ENCODE measurements around the gene LRRC25.
"Not testable (repeated sequence)": the region's sequence is repeated elsewhere in the genome, so short reads cannot be mapped to it uniquely, and the experiment has no call there.

The LRRC25 gene

DNA sequence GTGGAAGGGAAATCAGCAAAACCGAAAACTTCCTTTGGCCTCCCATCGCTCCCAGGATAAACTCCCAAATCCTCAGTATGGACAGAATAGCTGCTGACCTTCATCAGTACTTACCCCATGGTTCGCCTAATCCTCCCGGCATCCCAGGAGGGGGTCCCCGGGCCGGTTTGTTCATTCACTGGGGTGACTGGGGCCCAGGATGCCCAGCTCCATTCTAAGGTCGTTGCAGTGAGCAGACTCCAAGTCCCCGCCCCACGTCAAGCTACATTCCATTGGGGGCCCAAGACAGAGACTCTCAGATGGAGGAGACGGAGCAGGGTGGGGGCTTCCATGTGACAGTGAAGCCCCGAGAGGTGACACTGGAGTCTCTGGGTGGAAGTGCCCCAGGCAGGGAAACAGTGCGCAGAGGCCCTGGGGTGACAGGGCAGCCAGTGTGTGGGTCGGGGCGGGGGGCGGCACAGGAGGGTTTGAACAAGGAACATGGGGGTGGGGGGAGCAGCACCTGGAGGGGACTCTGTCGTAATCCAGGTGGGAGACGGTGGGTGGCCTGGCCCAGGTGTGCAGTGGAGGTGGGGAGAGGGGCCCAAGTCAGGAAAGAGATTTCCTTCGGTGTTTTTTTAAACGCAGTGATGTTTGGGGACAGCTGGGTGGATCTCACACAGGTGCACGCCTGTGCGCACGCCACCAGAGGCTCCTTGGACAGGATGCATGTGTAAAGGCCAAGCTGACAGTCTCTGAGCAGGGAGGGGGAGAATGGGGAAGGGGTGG, 26.9 kb upstream of the LRRC25 start:
- no peak for DNase-seq

- no peak for DNase-seq
Observed at GRCh38 chr19:18423258-18424020, 26.0 kb upstream of the LRRC25 start.

GRCh38 chr19:18422530-18423191, 25.2 kb upstream of the LRRC25 start:
- no peak for DNase-seq

- no peak for DNase-seq
Observed at GRCh38 chr19:18421371-18421959, 24.0 kb upstream of the LRRC25 start.

DNA sequence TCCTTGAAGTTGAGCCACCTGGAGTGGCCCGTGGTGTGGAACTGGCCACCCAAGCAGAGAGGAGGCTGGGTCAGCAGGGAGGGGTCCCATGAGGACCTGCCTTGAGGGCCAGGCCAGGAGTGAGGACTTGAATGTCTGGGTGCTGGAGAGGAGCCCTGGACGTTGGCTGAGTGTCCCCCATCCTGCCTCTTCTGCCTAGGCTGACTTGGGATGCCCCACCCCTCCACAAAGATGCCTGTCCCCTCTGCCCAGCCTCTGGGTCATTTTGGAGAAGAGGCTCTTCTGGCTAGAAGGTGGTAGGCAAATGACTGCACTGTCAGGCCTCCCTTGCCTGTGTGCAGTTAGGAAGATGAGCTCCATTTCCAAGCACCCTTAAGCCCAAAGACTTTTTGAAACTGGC, 23.5 kb upstream of the LRRC25 start:
- no peak for DNase-seq

DNA sequence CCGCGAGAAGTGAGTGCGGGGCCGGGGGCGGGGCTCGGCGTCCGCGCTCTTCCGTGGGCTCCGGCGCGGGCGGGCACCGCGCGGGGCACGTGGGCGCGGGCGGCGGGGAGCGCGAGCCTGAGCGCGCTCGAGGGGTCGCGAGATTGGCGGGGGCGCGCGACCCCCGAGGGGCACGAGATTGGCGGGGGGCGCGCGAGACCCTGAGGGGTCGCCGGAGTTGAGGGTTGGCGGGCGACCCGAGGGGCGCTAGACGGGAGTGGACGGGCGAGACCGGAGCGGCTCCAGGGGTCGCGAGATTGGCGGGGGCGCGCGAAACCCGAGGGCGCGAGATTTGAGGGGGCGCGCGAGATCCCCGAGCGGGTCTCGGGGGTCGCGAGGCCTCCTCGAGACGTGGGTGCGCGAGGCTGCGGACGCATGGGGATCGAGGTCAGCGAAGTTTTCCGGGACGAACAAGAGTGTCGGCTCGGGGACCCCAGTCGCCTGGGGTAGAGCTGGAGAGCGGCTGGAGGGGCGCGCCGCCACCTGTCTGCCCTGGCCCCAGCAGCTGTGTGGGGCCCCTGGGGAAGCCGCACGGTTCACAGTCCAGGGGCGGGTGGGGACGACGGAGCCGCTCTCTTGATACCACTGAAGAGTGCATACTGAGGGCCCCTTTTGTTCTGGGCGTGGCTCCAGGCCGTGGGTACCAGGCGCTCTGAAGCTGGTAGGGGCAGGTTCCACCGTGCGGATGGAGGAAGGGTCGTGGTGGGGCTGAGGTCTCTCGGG, 22.5 kb upstream of the LRRC25 start:
- no peak for DNase-seq

GRCh38 chr19:18419195-18419698, 21.8 kb upstream of the LRRC25 start, which contains the start of gene SSBP4:
Gene SSBP4, plus strand, starts transcription at chr19:18419398. Its CDS starts 251 bp downstream, at chr19:18419649.
- peak; percentile 78 for DNase-seq

GRCh38 chr19:18418483-18419194, 21.2 kb upstream of the LRRC25 start:
- DNase-seq: no peak

DNA sequence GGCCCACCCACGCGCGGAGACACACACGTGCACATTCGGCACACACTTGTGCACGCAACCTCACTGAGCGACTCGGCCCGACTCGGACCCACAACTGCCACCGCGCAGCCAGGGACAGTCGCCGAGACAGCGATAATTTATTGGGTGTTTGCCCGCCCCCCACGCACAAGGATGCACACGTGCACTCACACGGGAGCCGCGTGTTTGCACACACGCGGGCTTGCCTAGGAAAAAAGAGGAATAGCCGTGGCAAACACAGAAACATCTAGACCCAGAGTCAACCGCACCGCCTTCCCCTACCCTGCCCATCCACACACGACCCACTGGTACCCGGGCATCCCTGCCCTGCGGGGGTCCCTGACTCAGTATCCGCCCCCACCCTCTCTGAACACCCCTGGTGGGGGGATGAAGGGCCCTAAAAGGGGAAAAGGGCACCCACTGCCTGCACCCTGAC, 20.6 kb upstream of the LRRC25 start:
- no peak for DNase-seq

DNA sequence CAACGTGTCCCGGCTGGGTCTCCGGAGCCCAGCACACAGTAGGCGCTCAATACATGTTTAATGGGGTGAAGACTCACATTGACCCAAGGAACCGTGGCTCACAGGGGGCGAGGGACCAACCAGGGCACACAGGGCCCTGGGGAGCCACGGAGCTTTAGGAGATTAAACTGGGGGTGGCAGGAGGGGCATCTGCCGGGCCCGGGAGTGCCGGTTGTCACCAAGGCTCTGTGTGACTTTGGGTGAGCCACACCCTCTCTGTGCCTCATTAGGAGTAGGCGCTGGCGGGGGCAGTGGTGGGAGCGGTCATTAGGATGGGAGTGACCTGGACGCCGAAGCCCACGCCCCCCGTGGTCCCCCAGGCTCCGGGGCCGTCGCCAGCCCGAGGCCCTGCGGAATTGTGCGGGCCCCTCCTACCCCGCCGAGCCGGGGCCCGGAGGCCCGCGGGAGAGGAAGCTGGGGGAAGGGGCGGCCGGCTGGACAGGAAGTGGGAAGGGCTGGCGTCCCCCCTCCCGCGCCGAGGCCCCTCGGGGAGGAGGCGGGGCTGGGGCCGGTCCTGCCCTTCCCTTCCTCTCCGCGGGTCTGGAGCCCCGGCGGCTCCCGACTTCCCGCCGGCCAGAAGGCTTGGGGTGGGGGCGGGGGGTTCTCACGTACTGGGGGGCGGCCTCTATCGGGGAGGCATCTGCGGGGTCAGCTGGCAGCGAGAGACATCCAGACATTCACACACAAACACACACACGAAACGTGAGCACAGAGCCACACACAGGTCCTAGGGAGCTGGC, 20.0 kb upstream of the LRRC25 start:
- peak; percentile 92 for DNase-seq

DNA sequence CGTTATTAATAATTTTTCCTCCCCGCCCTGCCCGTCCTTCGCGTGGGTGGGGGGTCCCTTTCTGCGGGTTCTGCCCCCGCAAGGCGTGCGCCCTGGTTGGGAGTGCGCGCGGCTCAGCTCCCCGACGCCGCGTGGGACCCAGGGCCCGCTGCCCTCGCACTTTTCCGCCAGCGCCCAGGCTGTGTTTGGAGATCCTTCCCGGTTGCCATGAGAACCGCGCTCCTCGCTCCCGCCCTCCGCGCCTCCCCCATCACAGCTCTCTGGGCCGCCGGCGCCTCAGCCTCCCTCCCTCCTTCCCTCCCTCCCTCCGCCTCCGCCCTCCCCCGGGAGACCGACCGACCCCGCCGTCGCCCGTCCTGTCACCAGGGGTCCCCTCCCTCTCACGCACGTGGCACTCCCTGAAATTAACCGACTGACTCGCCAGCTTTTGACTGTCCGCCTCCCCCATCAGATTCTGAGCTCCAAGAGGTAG, 19.4 kb upstream of the LRRC25 start:
- DNase-seq: peak; percentile 87

GRCh38 chr19:18415178-18415867, 17.9 kb upstream of the LRRC25 start:
- peak; percentile 82 for DNase-seq

DNA sequence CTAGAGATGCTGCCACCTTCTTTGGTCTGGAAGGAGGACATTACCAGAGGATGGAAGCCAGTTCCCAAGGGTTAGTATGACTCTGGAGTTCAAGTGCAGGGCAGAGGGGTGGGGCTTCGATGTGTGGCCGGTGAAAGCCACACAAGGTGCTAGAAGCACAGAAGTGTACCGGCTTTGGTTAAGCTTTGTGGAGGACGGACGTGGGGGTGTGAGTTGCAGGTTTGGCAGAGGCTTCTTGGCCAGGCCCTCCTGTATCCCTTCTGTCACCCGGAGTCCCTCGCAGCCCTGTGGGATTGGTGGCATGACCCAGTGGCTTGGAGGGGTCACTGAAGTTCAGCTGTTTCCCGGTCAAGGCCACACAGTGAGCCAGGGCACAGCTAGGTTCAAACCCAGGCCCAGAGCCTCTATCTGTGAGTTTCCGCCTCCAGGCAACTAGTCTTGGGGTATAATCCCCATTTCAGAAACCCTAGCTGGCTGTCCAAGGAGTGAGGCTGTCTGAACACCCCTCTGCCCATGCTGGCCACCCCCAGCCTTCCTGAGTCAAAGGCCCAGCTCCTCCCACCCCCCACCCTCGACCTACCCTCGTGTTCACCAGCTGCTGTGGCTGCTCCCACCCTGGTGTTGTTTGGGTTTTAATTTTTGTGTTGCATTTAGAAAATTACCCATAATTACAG, 17.2 kb upstream of the LRRC25 start:
- no peak for DNase-seq

DNA sequence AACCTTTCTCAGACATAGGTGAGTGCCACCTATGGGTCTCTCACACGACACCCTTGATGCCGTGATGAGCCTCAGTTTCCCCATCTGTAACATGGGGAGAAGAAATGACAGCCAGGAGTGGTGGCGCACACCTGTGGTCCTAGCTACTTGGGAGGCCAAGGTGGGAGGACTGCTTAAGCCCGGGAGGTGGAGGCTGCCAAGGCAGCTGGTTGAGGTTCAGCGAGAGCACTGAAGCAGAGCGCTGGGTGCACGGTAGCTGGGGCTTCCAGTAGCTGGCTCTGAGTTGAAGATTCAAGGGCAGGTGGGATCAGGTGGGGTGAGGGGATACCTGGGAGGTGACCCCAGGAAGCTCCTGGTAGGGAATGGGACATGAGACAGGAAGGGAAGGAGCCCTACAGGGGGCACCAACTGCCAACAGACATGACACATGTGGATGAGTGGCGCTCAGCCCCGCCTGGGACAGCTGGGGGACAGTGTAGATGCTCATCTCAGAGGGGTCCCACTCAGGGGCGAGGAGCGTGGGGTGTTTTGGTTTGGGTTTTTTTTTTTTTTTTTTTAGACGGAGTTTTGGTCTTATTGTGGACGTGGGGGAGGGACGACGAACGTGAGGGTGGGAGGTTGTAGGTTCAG, 15.3 kb upstream of the LRRC25 start:
- no peak for DNase-seq

DNA sequence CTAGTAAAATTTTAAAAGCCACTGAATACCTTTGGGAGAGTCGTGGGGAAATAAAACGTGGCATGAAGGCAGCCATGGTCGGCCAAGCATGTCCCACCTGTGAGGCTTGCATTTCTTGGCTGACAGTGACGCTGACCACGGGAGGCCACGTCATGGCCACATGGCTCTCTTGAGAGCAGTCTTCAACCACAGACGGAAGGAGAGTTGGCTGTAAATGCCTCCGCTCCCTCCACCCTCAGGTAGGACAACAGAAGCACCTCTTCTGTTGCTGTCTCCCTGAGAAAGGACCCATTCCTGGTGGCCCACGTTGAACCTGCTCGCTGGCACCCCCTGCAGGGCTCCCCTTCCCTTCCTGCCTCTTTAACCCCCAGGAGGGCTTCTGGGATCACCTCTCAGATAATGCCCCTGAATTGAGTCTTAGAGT, 10.6 kb upstream of the LRRC25 start:
- no peak for DNase-seq

DNA sequence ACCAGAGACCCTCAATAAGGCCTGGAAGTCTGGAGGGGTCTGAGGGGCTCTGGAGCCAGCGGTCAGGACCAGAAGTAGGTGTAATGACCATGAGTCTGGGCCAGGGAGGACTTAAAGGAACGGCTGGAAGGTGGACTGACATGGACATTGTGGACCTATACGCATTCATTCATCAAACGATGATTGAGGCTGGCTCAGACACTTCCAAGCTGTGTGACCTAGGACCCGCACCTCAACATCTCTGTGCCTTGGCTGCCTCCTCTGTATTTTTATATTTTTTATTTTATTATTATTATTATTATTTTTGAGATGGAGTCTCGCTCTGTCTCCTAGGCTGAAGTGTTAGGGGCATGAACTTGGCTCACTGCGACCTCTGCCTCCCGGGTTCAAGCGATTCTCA, 9.3 kb upstream of the LRRC25 start:
- DNase-seq: no peak

- not testable (repeated sequence) for DNase-seq
Observed at GRCh38 chr19:18405754-18406153, 8.3 kb upstream of the LRRC25 start.

- not testable (repeated sequence) for DNase-seq
Observed at GRCh38 chr19:18402455-18403248, 5.2 kb upstream of the LRRC25 start.
